ENCODE measurements around the gene XPO6. TPM values are rescaled to one million over a fixed set of nuclear protein-coding genes. Genes with fewer than 3 reads are reported as not detected.

XPO6 gene
- total RNA-seq, 1 experiment from 2014 or later = 162 TPM

GRCh38 chr16:28098171-28098958 is 113.4 kb downstream of the XPO6 start:
- Histone ChIP-seq H3K79me2 (ENCODE audit: insufficient read depth, low read length) (no peaks in the 10 kb centered on the region), H4K20me1 (ENCODE audit: insufficient read depth) (peaks cover 5% of the 10 kb centered on the region; the same call in 1 of the 2 replicates), H3K9me3 (ENCODE audit: control insufficient read depth in 1 of 2, insufficient read depth in 1 of 2, low read depth in 1 of 2, low read length in 2 of 2) (no peaks in the 10 kb centered on the region), H3K9me2 (ENCODE audit: insufficient read depth) (no peaks in the 10 kb centered on the region), H3K4me1 (ENCODE audit: control insufficient read depth in 1 of 2, insufficient read depth in 2 of 2, low read length in 2 of 2) (peaks cover 0 to under 1% of the 10 kb centered on the region in 2 experiments; a peak in 1 of 4 replicates), H3K27ac (ENCODE audit: low read depth, low read length) (no peak overlapping the region), H3K4me3 (replicated peaks in 1 of 2; ENCODE audit: low read depth in 1 of 2, low read length in 2 of 2) (no peak overlapping the region), H3K4me2 (ENCODE audit: low read length) (no peak overlapping the region), H3K9ac (ENCODE audit: low read length) (no peak overlapping the region), H3K27me3 (ENCODE audit: insufficient read depth, low read length) (no peaks in the 10 kb centered on the region), H3K36me3 (ENCODE audit: control insufficient read depth in 1 of 2, insufficient read depth in 2 of 2, low read length in 2 of 2) (peaks cover 22 to 36% of the 10 kb centered on the region in 2 experiments; a peak in 3 of 4 replicates), H2AFZ (ENCODE audit: low read depth, low read length, poor library complexity, severe bottlenecking) (no peak overlapping the region)
- ChIA-PET POLR2A (no interaction called here), RAD21 (ENCODE audit: low non-redundant PET in 1 of 2, low total read pairs in 2 of 2, uncharacterized antibody in 2 of 2, unreplicated experiment in 2 of 2) (no interaction called here), CTCF (no interaction called here)
- no peak for ATAC-seq
- intact Hi-C loops (cut with micrococcal nuclease) = no loop called here
- BruUV-seq (replicated peaks) = no TSS peak
- no peak for TF ChIP-seq SRF (IDR thresholded peaks at IDR 0.05; ENCODE audit: low read depth)
- no peak for TF ChIP-seq SIN3A (IDR thresholded peaks at IDR 0.05; ENCODE audit: low read depth)
- TF ChIP-seq EZH2 (IDR thresholded peaks at IDR 0.05) = no peak
- TF ChIP-seq ZFX (IDR thresholded peaks at IDR 0.05) = no peak
- no peak for TF ChIP-seq SP1 (IDR thresholded peaks at IDR 0.05; ENCODE audit: low read depth)
- no peak for TF ChIP-seq POLR2A (IDR thresholded peaks at IDR 0.05; ENCODE audit: borderline replicate concordance, extremely low read depth, insufficient read depth, insufficient read length)
- TF ChIP-seq FOSL1 (IDR thresholded peaks at IDR 0.05; ENCODE audit: low read depth) = no peak
- TF ChIP-seq JUND (IDR thresholded peaks at IDR 0.05) = no peak
- TF ChIP-seq ZBTB33 (IDR thresholded peaks at IDR 0.05; ENCODE audit: extremely low read depth, insufficient replicate concordance, low read length) = no peak
- TF ChIP-seq TCF7L2 (IDR thresholded peaks at IDR 0.05; ENCODE audit: borderline replicate concordance, extremely low read depth, insufficient read depth, insufficient read length) = no peak
- TF ChIP-seq MAX (IDR thresholded peaks at IDR 0.05) = no peak
- no peak for DNase-seq (ENCODE audit: low read depth, low spot score)

Measured in HCT116 (cell line).